SK-N-SH (cell line): ENCODE results near the gene GGCX. TPM values are rescaled to one million over a fixed set of nuclear protein-coding genes. Genes with fewer than 3 reads are reported as not detected.

Experiments
- CTCF ChIA-PET: fragments of 300-600, 350-600 bp; formaldehyde crosslinking; extraction: SDS; loops from one replicate; lab custom pipeline; 2021; lab: Yijun Ruan, JAX
- POLR2A ChIA-PET: fragments of 350-600 bp; sonication (Branson Sonifier 250); formaldehyde crosslinking; extraction: SDS; loops from one replicate; lab custom pipeline; 2020; ENCODE audit warnings: antibody characterized with exemption, inconsistent platforms; lab: Yijun Ruan, JAX
- DNase-seq: peaks from one replicate; pipeline ENCODE4 v3.0.0; 2012
- H2AFZ ChIP-seq: fragments of 200-600 bp; sonication (generic); 2 replicates; pipeline ENCODE4 v1.8.1; 2016; ENCODE audit warnings: antibody characterized with exemption, mild to moderate bottlenecking, low read depth
- H3F3A ChIP-seq: fragments of 200-600 bp; sonication (generic); replicated peaks from 2 replicates; pipeline ENCODE3; 2016; ENCODE audit warnings: antibody characterized with exemption, mild to moderate bottlenecking; ENCODE audit not compliant: insufficient read depth
- H3K27ac ChIP-seq, 2 experiments: fragments of 200-500 bp in 1 of 2; fragments of 200-600 bp in 1 of 2; sonication (Bioruptor generic) in 1 of 2; sonication (generic), shearing (Covaris generic) in 1 of 2; 2 replicates each; pipeline versions ENCODE4 v1.5.1 to v1.6.1; 2014 to 2016; ENCODE audit warnings: low read depth in 2 of 2, inconsistent platforms in 1 of 2, low read length in 1 of 2, mild to moderate bottlenecking in 1 of 2, mixed read lengths in 1 of 2
- H3K27me3 ChIP-seq: fragments of 200-600 bp; sonication (generic), shearing (Covaris generic); 2 replicates; pipeline ENCODE4 v1.6.1; 2016; ENCODE audit warnings: mixed run types; ENCODE audit not compliant: insufficient read depth
- H3K36me3 ChIP-seq, 2 experiments: fragments of 200-500 bp in 1 of 2; fragments of 200-600 bp in 1 of 2; sonication (Bioruptor generic) in 1 of 2; sonication (generic) in 1 of 2; replicated peaks in 1 of 2; 2 replicates each; pipeline versions ENCODE3 to v1.5.1; 2014 to 2016; ENCODE audit warnings: low read length in 1 of 2, mild to moderate bottlenecking in 1 of 2; ENCODE audit not compliant: insufficient read depth in 2 of 2, control insufficient read depth in 1 of 2
- H3K4me1 ChIP-seq, 2 experiments: fragments of 200-500 bp in 1 of 2; fragments of 200-600 bp in 1 of 2; sonication (Bioruptor generic) in 1 of 2; sonication (generic), shearing (Covaris generic) in 1 of 2; 2 replicates each; pipeline versions ENCODE4 v1.5.1 to v1.6.1; 2014 to 2016; ENCODE audit warnings: low read depth in 1 of 2, low read length in 1 of 2, mixed run types in 1 of 2; ENCODE audit not compliant: insufficient read depth in 2 of 2, control insufficient read depth in 1 of 2
- H3K4me2 ChIP-seq: fragments of 200-600 bp; sonication (generic), shearing (Covaris generic); 2 replicates; pipeline ENCODE4 v1.6.1; 2017; ENCODE audit warnings: mixed run types
- H3K4me3 ChIP-seq, 2 experiments: fragments of 200-500 bp in 1 of 2; fragments of 200-600 bp in 1 of 2; sonication (Bioruptor generic) in 1 of 2; sonication (generic), shearing (Covaris generic) in 1 of 2; 2 replicates each; pipeline versions ENCODE4 v1.5.1 to v1.8.1; 2014 to 2016; ENCODE audit warnings: low read depth in 2 of 2, inconsistent platforms in 1 of 2, low read length in 1 of 2, mild to moderate bottlenecking in 1 of 2, mixed read lengths in 1 of 2, moderate library complexity in 1 of 2
- H3K79me2 ChIP-seq: fragments of 200-600 bp; sonication (generic); 2 replicates; pipeline ENCODE4 v1.8.1; 2017; ENCODE audit warnings: mild to moderate bottlenecking; ENCODE audit not compliant: insufficient read depth
- H3K9ac ChIP-seq: fragments of 200-600 bp; sonication (generic); 2 replicates; pipeline ENCODE4 v1.6.1; 2017; ENCODE audit warnings: mixed run types
- H3K9me2 ChIP-seq: fragments of 200-600 bp; sonication (generic); 2 replicates; pipeline ENCODE4 v1.6.1; 2017; ENCODE audit warnings: mixed run types
- H3K9me3 ChIP-seq: fragments of 200-600 bp; sonication (generic); 2 replicates; pipeline ENCODE4 v1.6.1; 2017; ENCODE audit warnings: mixed run types, mild to moderate bottlenecking, moderate library complexity
- H4K20me1 ChIP-seq: fragments of 200-600 bp; sonication (generic); 2 replicates; pipeline ENCODE4 v1.6.1; 2017; ENCODE audit warnings: mild to moderate bottlenecking, mixed run types; ENCODE audit not compliant: insufficient read depth
- ELF1 ChIP-seq: IDR thresholded peaks from 2 replicates; pipeline ENCODE4 v1.4.0; 2012
- EP300 ChIP-seq, 2 experiments: IDR thresholded peaks; 2 replicates each; pipeline versions ENCODE4 v1.4.0 to v1.6.1; 2012; ENCODE audit warnings: borderline replicate concordance in 1 of 2, low read depth in 1 of 2, low read length in 1 of 2
- EZH2phosphoT487 ChIP-seq: fragments of 200-600 bp; sonication (generic); IDR thresholded peaks from 2 replicates; pipeline ENCODE4 v1.6.1; 2017; ENCODE audit warnings: low read depth, mixed run types, mild to moderate bottlenecking, antibody characterized with exemption, moderate library complexity, borderline replicate concordance
- FOSL2 ChIP-seq: IDR thresholded peaks from 2 replicates; pipeline ENCODE4 v1.4.0; 2012; ENCODE audit warnings: low read depth, mild to moderate bottlenecking, moderate library complexity, borderline replicate concordance
- FOXJ3 ChIP-seq: sonication (generic); formaldehyde crosslinking; IDR thresholded peaks from 2 replicates; pipeline ENCODE4 v1.5.1; 2020; ENCODE audit warnings: mild to moderate bottlenecking, missing genetic modification reagents
- FOXM1 ChIP-seq: IDR thresholded peaks from 2 replicates; pipeline ENCODE4 v1.4.0; 2012; ENCODE audit warnings: low read depth, mild to moderate bottlenecking
- GATA2 ChIP-seq: sonication (generic); formaldehyde crosslinking; IDR thresholded peaks from 2 replicates; pipeline ENCODE4 v1.5.0; 2020; ENCODE audit warnings: mild to moderate bottlenecking, missing genetic modification reagents
- JUND ChIP-seq: IDR thresholded peaks from 2 replicates; pipeline ENCODE4 v1.4.0; 2012
- MEF2A ChIP-seq: IDR thresholded peaks from 2 replicates; pipeline ENCODE4 v1.4.0; 2012; ENCODE audit warnings: low read depth, borderline replicate concordance
- POLR2AphosphoS5 ChIP-seq: IDR thresholded peaks from 2 replicates; pipeline ENCODE4 v1.6.1; 2012; ENCODE audit warnings: low read depth, low read length
- RCOR1 ChIP-seq: fragments of 150-350 bp; IDR thresholded peaks from 2 replicates; pipeline ENCODE4 v1.6.1; 2017; ENCODE audit warnings: antibody characterized with exemption, low read length
- RXRA ChIP-seq: IDR thresholded peaks from 2 replicates; pipeline ENCODE4 v1.4.0; 2012; ENCODE audit warnings: low read depth, mild to moderate bottlenecking, borderline replicate concordance
- SMC3 ChIP-seq: IDR thresholded peaks from 2 replicates; pipeline ENCODE4 v1.6.1; 2012; ENCODE audit warnings: low read depth, low read length, improper control_type of control experiment
- TAF1 ChIP-seq: IDR thresholded peaks from 2 replicates; pipeline ENCODE4 v1.6.1; 2012; ENCODE audit warnings: low read depth, mild to moderate bottlenecking, low read length, moderate library complexity, borderline replicate concordance
- TEAD4 ChIP-seq: IDR thresholded peaks from 2 replicates; pipeline ENCODE4 v1.4.0; 2012; ENCODE audit warnings: mild to moderate bottlenecking, borderline replicate concordance; ENCODE audit not compliant: insufficient read depth
- USF2 ChIP-seq: fragments of 150-350 bp; IDR thresholded peaks from 2 replicates; pipeline ENCODE4 v1.6.1; 2017; ENCODE audit warnings: antibody characterized with exemption, low read length, low read depth, borderline replicate concordance
- YY1 ChIP-seq: IDR thresholded peaks from 2 replicates; pipeline ENCODE4 v1.4.0; 2012; ENCODE audit warnings: low read depth, mild to moderate bottlenecking
- WGBS: methylation state at CpG from one replicate; pipeline ENCODE4 v1.1.6; 2017; ENCODE audit warnings: low lambda C conversion rate; 5-methylcytosine and 5-hydroxymethylcytosine counted together
- polyA plus RNA-seq, 3 experiments: library from polyadenylated mRNA; depleted of rRNA; stranded (reverse); fragments of >200 nt; gene quantifications; 2 replicates each; pipeline ENCODE4 v1.2.3, GENCODE V29; 2012
- TF ChIP-seq, protein P1 (sequence below): IDR thresholded peaks from 2 replicates; pipeline ENCODE4 v1.6.1; 2012; ENCODE audit warnings: mild to moderate bottlenecking, low read depth, low read length, moderate library complexity
- TF ChIP-seq, protein P2 (sequence below): fragments of 150-350 bp; IDR thresholded peaks from 2 replicates; pipeline ENCODE4 v1.6.1; 2016; ENCODE audit warnings: mild to moderate bottlenecking, low read depth, low read length

The GGCX gene
- polyA plus RNA-seq, 1 of the 3 experiments (the other 2 are of a cell fraction), result 34.5 TPM

DNA sequence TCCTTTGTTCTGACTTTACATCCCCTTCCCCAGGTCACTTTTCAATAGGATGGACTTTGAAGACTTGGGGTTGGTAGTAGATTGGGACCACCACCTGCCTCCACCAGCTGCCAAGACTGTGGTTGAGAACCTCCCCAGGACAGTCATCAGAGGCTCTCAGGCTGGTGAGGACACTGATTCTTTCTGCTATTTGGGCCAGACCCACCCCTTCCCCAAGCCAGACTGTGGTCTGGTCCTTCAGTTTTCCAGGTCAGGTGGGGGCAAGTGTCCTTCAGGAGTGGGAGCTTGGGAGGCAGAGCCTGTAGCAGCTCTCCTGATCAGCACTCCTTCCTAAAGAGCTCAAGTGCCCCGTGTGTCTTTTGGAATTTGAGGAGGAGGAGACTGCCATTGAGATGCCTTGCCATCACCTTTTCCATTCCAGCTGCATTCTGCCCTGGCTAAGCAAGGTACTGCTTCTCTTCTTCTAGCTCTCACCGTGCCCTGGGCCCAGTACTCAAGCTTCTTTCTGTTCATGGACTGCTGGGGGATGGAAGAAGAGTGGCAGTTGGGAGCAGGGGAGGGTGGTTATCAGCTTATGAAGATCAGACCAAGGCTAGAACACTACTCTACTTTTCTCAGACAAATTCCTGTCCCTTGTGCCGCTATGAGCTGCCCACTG is 35.3 kb upstream of the GGCX start:
- 56% methylated on average over 3 of the region's 3 CpGs for WGBS
- no peaks in the 10 kb centered on the region for H3K27me3 ChIP-seq
- peaks cover 0 to 25% of the 10 kb centered on the region in 2 experiments; a peak in 2 of 4 replicates for H3K4me1 ChIP-seq
- H2AFZ ChIP-seq, result no peak overlapping the region
- H3K9me3 ChIP-seq, result no peaks in the 10 kb centered on the region
- ChIA-PET CTCF (interaction anchor here (0.9 kb wide), 1 partner anchor 191 kb away, joined by 3 read pairs; no protein-coding TSS in a partner anchor), POLR2A (interaction anchor here (1.4 to 1.6 kb wide), 2 partner anchors 8 to 15 kb away, joined by 4 to 7 read pairs; partner anchors contain the start of gene C2orf68)
- peak overlapping the region; percentile 94 for H3K9ac ChIP-seq
- H3K4me2 ChIP-seq, result peak overlapping the region; percentile 95
- peaks cover 0 to 28% of the 10 kb centered on the region in 2 experiments for H3K36me3 ChIP-seq
- TF ChIP-seq SMC3 (no peak), USF2 (no peak), JUND (no peak), MEF2A (no peak), EZH2phosphoT487 (no peak), ELF1 (no peak), POLR2AphosphoS5 (no peak), TEAD4 (no peak), GATA2 (CRISPR knock-in tag) (no peak), TAF1 (no peak), FOSL2 (no peak), FOXM1 (no peak), EP300 (IDR thresholded peaks at IDR 0.05; ENCODE audit: borderline replicate concordance in 1 of 2, low read depth in 1 of 2, low read length in 1 of 2) (no peak)
- H3K4me3 ChIP-seq, result peak overlapping the region; percentile 86 to 99
- H3F3A ChIP-seq, result no peaks in the 10 kb centered on the region
- H3K79me2 ChIP-seq, result peaks cover 22% of the 10 kb centered on the region
- H3K27ac ChIP-seq, result peak overlapping the region in 1 of 2 experiments; percentile 79; a peak in 1 of 4 replicates
- H3K9me2 ChIP-seq, result no peaks in the 10 kb centered on the region
- DNase-seq, result no peak
- H4K20me1 ChIP-seq, result no peaks in the 10 kb centered on the region

DNA sequence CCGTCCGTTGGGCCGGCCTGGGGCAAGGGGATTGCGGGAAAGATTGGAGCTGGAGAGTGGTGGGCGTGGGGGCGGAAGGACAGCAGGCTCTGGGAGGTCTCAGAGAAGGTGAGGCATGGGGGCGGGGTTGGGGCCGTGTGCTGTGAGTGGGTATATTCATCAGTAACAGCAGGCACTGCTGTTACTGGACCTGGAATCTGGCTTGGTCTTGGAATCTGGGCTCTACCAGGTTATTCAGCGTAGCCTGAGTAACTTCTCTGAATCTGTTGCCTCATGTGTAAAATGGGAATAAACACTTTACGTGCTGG is 34.7 kb upstream of the GGCX start:
- Histone ChIP-seq H2AFZ (peak overlapping the region; percentile 74), H3K27me3 (no peaks in the 10 kb centered on the region), H3K9me2 (no peaks in the 10 kb centered on the region), H3K4me3 (peak overlapping the region; percentile 86 to 99), H3K27ac (peak overlapping the region; percentile 63 to 79; a peak in 2 of 4 replicates), H3K79me2 (peaks cover 22% of the 10 kb centered on the region), H3K9me3 (no peaks in the 10 kb centered on the region), H3K4me2 (peak overlapping the region; percentile 95), H3F3A (no peaks in the 10 kb centered on the region), H3K36me3 (peaks cover 0 to 28% of the 10 kb centered on the region in 2 experiments), H4K20me1 (no peaks in the 10 kb centered on the region), H3K4me1 (peaks cover 0 to 18% of the 10 kb centered on the region in 2 experiments; a peak in 2 of 4 replicates), H3K9ac (peak overlapping the region; percentile 94)
- DNase-seq, result peak; percentile 57
- ChIA-PET CTCF (interaction anchor here (1.2 kb wide), 1 partner anchor 11 kb away, joined by 5 read pairs; no protein-coding TSS in a partner anchor), POLR2A (interaction anchor here (1.0 to 1.6 kb wide), 7 partner anchors 9 to 176 kb away, joined by 3 to 7 read pairs (median 4); partner anchors contain the start of gene C2orf68)
- WGBS, result 2% methylated on average over 10 of the region's 10 CpGs
- TF ChIP-seq RXRA (no peak), RCOR1 (no peak), TEAD4 (no peak), TAF1 (no peak), FOXJ3 (CRISPR knock-in tag) (no peak), YY1 (no peak), USF2 (no peak)
- TF ChIP-seq, protein P1, sequence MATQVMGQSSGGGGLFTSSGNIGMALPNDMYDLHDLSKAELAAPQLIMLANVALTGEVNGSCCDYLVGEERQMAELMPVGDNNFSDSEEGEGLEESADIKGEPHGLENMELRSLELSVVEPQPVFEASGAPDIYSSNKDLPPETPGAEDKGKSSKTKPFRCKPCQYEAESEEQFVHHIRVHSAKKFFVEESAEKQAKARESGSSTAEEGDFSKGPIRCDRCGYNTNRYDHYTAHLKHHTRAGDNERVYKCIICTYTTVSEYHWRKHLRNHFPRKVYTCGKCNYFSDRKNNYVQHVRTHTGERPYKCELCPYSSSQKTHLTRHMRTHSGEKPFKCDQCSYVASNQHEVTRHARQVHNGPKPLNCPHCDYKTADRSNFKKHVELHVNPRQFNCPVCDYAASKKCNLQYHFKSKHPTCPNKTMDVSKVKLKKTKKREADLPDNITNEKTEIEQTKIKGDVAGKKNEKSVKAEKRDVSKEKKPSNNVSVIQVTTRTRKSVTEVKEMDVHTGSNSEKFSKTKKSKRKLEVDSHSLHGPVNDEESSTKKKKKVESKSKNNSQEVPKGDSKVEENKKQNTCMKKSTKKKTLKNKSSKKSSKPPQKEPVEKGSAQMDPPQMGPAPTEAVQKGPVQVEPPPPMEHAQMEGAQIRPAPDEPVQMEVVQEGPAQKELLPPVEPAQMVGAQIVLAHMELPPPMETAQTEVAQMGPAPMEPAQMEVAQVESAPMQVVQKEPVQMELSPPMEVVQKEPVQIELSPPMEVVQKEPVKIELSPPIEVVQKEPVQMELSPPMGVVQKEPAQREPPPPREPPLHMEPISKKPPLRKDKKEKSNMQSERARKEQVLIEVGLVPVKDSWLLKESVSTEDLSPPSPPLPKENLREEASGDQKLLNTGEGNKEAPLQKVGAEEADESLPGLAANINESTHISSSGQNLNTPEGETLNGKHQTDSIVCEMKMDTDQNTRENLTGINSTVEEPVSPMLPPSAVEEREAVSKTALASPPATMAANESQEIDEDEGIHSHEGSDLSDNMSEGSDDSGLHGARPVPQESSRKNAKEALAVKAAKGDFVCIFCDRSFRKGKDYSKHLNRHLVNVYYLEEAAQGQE, result no peak
- TF ChIP-seq, protein P2, sequence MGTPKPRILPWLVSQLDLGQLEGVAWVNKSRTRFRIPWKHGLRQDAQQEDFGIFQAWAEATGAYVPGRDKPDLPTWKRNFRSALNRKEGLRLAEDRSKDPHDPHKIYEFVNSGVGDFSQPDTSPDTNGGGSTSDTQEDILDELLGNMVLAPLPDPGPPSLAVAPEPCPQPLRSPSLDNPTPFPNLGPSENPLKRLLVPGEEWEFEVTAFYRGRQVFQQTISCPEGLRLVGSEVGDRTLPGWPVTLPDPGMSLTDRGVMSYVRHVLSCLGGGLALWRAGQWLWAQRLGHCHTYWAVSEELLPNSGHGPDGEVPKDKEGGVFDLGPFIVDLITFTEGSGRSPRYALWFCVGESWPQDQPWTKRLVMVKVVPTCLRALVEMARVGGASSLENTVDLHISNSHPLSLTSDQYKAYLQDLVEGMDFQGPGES, result no peak
